Mucosa of descending colon (tissue), 3 donors: ENCODE results near the gene GSG1L. TPM values are rescaled to one million over a fixed set of nuclear protein-coding genes. Genes with fewer than 3 reads are reported as not detected.

Experiments used
- ATAC-seq: fragments of 200-7000 bp; cut with Tn5 transposase; one replicate; pipeline ENCODE4 v1.9.1; 2020; ENCODE audit warnings: mild to moderate bottlenecking, moderate library complexity
- DNase-seq, 3 donors: peaks; one replicate each; pipeline ENCODE4 v3.0.0-alpha.2; 2020
- H3K36me3 ChIP-seq: fragments of 200-600 bp; one replicate; pipeline ENCODE4 v1.8.0; 2021; ENCODE audit warnings: low read depth, mild to moderate bottlenecking
- H3K4me1 ChIP-seq: fragments of 200-600 bp; one replicate; pipeline ENCODE4 v1.8.0; 2021; ENCODE audit warnings: low read depth, mild to moderate bottlenecking
- H3K4me3 ChIP-seq: fragments of 200-600 bp; one replicate; pipeline ENCODE4 v1.8.0; 2021; ENCODE audit warnings: mild to moderate bottlenecking
- H3K9me3 ChIP-seq: fragments of 200-600 bp; one replicate; pipeline ENCODE4 v1.8.0; 2021; ENCODE audit warnings: mild to moderate bottlenecking
- intact Hi-C, 2 donors: fragments of 100-400 bp; cut with DNase I in 1 of 2; cut with micrococcal nuclease in 1 of 2; formaldehyde crosslinking; loops; one replicate each; pipeline versions ENCODE4 v1.11.0 to v1.11.1; 2022; cut with DNase I, micrococcal nuclease
- total RNA-seq, 3 donors: library from RNA; stranded (reverse); fragmentation: NEBNext Ultra II Directional in 2 of 3; extraction: Animal tissue kit (Norgen Biotek cat#: 25700) in 2 of 3; gene quantifications; one replicate each; pipeline versions ENCODE4 v1.2.1 to v1.2.4, GENCODE V29; 2021 to 2023
- TF ChIP-seq, protein P1 (sequence below): fragments of 200-600 bp; IDR thresholded peaks from one replicate; pipeline ENCODE4 v1.8.0; 2022; ENCODE audit warnings: antibody characterized with exemption, mild to moderate bottlenecking
- donor health status: DM: no; HTN: no; CAD: no; lungs with moderate emphysema.
- donor health status: DM: no; HTN: no; CAD: no.
- donor health status: DM: no; HTN: yes; CAD: no.

Gene GSG1L
- total RNA-seq, 3 donors from 2014 or later = 0.46 to 1.2 TPM; not detected in 1

DNA sequence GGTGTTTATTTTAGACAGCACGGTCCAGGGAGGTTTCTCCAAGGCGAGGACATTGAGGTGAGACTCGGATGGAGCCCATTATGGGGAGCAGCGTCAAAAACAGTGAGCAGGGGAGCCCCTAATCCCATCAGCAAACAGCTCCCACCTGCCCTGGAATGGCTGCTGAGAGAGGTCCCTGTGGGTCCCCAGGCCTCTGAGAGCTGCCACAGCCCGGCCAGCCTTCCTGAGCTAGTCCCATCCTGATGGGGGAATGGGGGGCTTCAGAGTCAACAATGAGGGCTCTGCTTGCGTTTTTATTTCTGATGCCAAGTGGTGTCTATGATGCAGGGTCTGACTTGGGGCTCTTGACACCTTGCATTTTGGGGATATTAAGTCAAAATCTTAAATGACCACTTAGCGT is 128.4 kb downstream of the GSG1L start:
- intact Hi-C loops = no loop called here
- ATAC-seq (no peak), DNase-seq (no peak)
- Histone ChIP-seq H3K9me3 (peaks cover 3% of the 10 kb centered on the region), H3K4me1 (no peaks in the 10 kb centered on the region), H3K36me3 (no peaks in the 10 kb centered on the region), H3K4me3 (no peak overlapping the region)
- TF ChIP-seq, protein P1, sequence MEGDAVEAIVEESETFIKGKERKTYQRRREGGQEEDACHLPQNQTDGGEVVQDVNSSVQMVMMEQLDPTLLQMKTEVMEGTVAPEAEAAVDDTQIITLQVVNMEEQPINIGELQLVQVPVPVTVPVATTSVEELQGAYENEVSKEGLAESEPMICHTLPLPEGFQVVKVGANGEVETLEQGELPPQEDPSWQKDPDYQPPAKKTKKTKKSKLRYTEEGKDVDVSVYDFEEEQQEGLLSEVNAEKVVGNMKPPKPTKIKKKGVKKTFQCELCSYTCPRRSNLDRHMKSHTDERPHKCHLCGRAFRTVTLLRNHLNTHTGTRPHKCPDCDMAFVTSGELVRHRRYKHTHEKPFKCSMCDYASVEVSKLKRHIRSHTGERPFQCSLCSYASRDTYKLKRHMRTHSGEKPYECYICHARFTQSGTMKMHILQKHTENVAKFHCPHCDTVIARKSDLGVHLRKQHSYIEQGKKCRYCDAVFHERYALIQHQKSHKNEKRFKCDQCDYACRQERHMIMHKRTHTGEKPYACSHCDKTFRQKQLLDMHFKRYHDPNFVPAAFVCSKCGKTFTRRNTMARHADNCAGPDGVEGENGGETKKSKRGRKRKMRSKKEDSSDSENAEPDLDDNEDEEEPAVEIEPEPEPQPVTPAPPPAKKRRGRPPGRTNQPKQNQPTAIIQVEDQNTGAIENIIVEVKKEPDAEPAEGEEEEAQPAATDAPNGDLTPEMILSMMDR = no peak

DNA sequence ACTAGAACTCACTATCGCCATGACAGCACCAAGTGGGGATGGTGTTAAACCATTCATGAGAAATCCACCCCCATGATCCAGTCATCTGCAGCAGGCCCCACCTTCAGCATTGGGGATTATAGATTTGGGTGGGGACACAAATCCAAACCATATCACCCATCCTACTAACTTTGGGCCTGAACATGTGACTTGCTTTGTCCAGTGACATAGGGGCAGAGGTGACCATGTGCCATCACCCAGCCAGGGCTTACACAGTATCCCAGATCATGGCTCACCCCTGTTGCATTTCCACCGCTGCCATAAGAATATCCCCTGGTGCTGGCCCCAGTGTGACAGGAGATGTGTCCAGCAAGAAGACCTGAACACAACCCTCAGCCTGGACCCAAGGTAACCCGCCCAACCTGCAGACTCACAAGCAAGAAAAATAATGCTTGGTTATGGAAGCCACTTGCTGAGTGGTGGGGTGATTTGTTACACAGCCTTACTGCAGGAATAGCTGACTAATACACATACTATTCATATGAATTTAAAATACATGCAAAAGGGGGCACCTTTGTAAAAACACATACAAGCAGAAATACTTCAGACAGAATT is 130.9 kb downstream of the GSG1L start:
- intact Hi-C loops = no loop called here
- TF ChIP-seq, protein P1 = no peak
- Histone ChIP-seq H3K4me1 (no peaks in the 10 kb centered on the region), H3K4me3 (no peak overlapping the region), H3K36me3 (no peaks in the 10 kb centered on the region), H3K9me3 (peaks cover 3% of the 10 kb centered on the region)
- DNase-seq (no peak), ATAC-seq (no peak)

DNA sequence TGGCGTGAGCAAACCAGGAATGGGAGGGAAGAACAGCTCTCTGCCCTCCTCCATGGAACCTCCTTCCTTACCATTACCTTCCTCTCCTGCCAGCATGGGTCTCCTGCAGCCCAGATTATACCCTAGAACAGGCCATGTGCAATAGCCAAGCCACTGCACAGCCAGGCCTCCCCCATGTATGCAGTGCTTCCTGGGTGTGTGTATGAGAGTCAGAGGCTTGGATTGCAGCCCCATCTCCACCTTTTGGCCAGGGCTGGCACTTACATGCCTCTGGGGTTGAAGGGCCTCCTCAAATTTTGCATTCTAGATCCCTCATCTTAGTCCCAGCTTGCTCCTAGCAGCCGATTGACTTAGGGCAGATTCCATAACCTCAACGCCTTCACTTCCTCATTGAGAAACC is 133.7 kb downstream of the GSG1L start:
- Histone ChIP-seq H3K36me3 (no peaks in the 10 kb centered on the region), H3K9me3 (peaks cover 3% of the 10 kb centered on the region), H3K4me1 (no peaks in the 10 kb centered on the region), H3K4me3 (no peak overlapping the region)
- intact Hi-C loops = no loop called here
- no peak for DNase-seq
- no peak for ATAC-seq
- TF ChIP-seq, protein P1 = no peak

DNA sequence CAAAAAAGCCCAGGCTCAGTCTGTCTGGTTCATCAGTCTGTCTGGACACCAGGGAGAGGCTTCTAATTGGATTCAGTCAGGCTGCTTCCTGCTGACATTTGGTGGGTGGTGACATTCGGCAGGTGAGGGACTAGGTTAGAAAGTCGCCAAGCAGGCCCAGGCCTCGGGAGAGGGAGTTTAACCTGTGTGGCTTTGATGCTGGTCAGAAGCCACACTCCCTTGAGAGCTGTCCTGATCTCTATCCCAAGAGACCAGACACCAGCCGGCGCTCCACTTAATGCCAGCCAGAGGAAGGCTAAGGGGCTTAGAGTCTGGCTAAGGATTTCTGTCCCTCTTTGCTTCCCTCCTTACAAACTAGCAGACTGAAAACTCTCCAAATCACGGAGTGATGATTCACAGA is 135.0 kb downstream of the GSG1L start:
- Histone ChIP-seq H3K4me3 (no peak overlapping the region), H3K4me1 (no peaks in the 10 kb centered on the region), H3K36me3 (no peaks in the 10 kb centered on the region), H3K9me3 (peaks cover 3% of the 10 kb centered on the region)
- DNase-seq (no peak), ATAC-seq (no peak)
- TF ChIP-seq, protein P1 = no peak
- intact Hi-C loops = no loop called here

DNA sequence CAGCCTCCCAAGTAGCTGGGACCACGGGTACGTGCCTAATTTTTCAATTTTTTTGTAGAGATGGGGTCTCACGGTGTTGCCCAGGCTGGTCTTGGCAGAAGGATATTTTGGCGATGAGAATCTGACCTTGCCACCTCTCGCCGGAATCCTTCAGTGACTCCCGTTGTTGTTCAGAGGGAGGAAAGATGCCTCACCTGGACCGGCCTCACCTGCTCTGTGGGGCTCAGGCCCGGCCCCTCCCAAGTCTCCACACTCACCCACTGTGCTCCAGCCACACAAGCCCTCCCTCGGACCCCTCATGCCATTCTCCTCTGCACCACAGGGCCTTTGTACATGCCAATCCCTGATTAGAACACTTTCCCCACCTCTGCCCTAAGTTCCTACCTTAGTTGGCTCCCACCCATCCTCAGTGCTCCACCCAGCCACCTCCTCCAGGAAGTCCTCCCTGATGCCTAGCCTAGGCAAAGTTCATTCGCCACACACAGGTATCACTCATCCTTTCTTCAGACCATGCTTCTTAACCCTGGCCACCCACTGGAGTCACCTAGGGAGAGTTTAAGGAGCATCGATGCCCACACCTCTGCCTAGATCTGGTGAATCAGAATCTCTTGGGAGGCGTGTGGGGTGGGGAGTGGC is 136.1 kb downstream of the GSG1L start:
- no peaks in the 10 kb centered on the region for H3K9me3 ChIP-seq
- intact Hi-C loops = no loop called here
- ATAC-seq (no peak), DNase-seq (no peak)
- H3K4me1 ChIP-seq = no peaks in the 10 kb centered on the region
- no peaks in the 10 kb centered on the region for H3K36me3 ChIP-seq
- TF ChIP-seq, protein P1 = no peak
- H3K4me3 ChIP-seq = no peak overlapping the region
